ENCODE data around the gene RGS6.

RGS6 gene

DNA sequence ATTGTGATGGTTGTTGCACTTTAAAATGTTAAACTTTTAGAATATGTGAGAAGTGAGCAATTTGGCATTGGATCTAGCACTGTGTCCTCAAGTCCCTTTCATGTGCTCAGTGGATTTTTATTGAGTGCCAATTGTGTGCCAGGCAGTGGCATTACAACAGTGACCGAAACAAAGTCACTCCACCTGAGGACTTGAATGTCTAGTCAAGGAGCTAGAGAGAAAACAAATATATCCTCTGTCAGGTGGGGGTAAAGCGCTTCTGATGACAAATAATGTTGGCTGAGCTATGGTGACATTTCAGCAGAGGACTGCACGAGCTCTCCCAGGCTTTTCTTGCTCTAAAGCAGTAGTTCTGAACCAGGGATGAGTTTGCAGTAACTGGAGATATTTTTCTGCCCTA lies 240.4 kb downstream of the RGS6 start:
- H3K27ac ChIP-seq (ENCODE audit: low read length) = no peak overlapping the region
- no peaks in the 10 kb centered on the region for H3K9me3 ChIP-seq (ENCODE audit: control insufficient read depth, low read depth, low read length)
- H3K36me3 ChIP-seq (ENCODE audit: control insufficient read depth, low read depth, low read length) = no peaks in the 10 kb centered on the region
- no peak overlapping the region for H3K9ac ChIP-seq (ENCODE audit: low read length)
- peaks cover 4% of the 10 kb centered on the region for H3K4me1 ChIP-seq (ENCODE audit: control insufficient read depth, low read depth, low read length)
- H3K27me3 ChIP-seq (ENCODE audit: control insufficient read depth, insufficient read depth, low read length) = no peaks in the 10 kb centered on the region
- H3K4me3 ChIP-seq (ENCODE audit: low read length) = no peak overlapping the region

- Histone ChIP-seq H3K9me3 (ENCODE audit: control insufficient read depth, low read depth, low read length) (no peaks in the 10 kb centered on the region), H3K27ac (ENCODE audit: low read length) (no peak overlapping the region), H3K9ac (ENCODE audit: low read length) (no peak overlapping the region), H3K4me1 (ENCODE audit: control insufficient read depth, low read depth, low read length) (peaks cover 4% of the 10 kb centered on the region), H3K36me3 (ENCODE audit: control insufficient read depth, low read depth, low read length) (no peaks in the 10 kb centered on the region), H3K4me3 (ENCODE audit: low read length) (no peak overlapping the region), H3K27me3 (ENCODE audit: control insufficient read depth, insufficient read depth, low read length) (no peaks in the 10 kb centered on the region)
Observed at GRCh38 chr14:72173038-72173720, 240.9 kb downstream of the RGS6 start.

DNA sequence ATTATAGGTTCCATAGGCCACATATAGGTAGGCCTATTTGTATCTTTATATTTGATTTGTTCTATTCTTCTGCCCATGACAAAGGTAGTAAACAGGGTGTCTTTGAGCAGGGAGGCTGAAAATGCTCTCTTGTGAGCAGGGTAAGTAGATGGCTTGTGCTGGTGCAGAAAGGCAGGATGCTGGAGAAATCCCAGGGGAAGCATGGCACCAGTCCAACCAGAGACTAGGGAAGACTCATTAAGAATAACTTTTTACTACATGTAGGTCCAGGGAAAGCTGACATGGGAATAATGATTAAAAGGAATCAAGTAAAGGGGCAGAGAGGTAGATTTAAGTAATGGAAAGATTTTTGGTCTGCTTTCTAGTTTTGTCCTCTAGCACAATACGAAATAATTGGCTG lies 245.0 kb downstream of the RGS6 start:
- Histone ChIP-seq H3K36me3 (ENCODE audit: control insufficient read depth, low read depth, low read length) (no peaks in the 10 kb centered on the region), H3K4me1 (ENCODE audit: control insufficient read depth, low read depth, low read length) (peaks cover 15% of the 10 kb centered on the region), H3K4me3 (ENCODE audit: low read length) (no peak overlapping the region), H3K27me3 (ENCODE audit: control insufficient read depth, insufficient read depth, low read length) (no peaks in the 10 kb centered on the region), H3K9me3 (ENCODE audit: control insufficient read depth, low read depth, low read length) (no peaks in the 10 kb centered on the region), H3K9ac (ENCODE audit: low read length) (no peak overlapping the region), H3K27ac (ENCODE audit: low read length) (no peak overlapping the region)

DNA sequence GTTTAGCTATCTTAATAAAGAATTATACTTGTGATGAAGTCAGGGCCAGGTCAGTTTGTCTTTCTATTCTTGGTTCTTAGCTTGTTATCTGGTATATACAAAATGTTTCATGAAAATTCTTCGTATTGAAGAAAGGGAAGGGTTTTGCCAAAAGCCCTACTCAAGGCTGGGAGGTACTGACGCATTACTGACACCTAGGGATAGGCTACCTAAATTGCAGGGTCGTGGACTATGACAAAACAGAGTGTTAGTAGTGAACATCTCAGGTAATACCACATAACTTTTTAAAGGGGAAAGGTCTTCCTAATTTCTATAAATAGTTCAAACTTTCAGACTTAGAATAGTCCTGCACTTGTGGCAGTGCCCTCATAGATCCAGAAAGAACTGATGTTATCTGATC lies 246.3 kb downstream of the RGS6 start:
- Histone ChIP-seq H3K9me3 (ENCODE audit: control insufficient read depth, low read depth, low read length) (no peaks in the 10 kb centered on the region), H3K36me3 (ENCODE audit: control insufficient read depth, low read depth, low read length) (no peaks in the 10 kb centered on the region), H3K9ac (ENCODE audit: low read length) (no peak overlapping the region), H3K27me3 (ENCODE audit: control insufficient read depth, insufficient read depth, low read length) (no peaks in the 10 kb centered on the region), H3K27ac (ENCODE audit: low read length) (no peak overlapping the region), H3K4me1 (ENCODE audit: control insufficient read depth, low read depth, low read length) (peaks cover 15% of the 10 kb centered on the region), H3K4me3 (ENCODE audit: low read length) (no peak overlapping the region)

GRCh38 chr14:72182708-72183432 lies 250.6 kb downstream of the RGS6 start:
- no peaks in the 10 kb centered on the region for H3K27me3 ChIP-seq (ENCODE audit: control insufficient read depth, insufficient read depth, low read length)
- H3K36me3 ChIP-seq (ENCODE audit: control insufficient read depth, low read depth, low read length) = no peaks in the 10 kb centered on the region
- H3K27ac ChIP-seq (ENCODE audit: low read length) = no peak overlapping the region
- no peak overlapping the region for H3K9ac ChIP-seq (ENCODE audit: low read length)
- H3K9me3 ChIP-seq (ENCODE audit: control insufficient read depth, low read depth, low read length) = no peaks in the 10 kb centered on the region
- H3K4me3 ChIP-seq (ENCODE audit: low read length) = no peak overlapping the region
- H3K4me1 ChIP-seq (ENCODE audit: control insufficient read depth, low read depth, low read length) = peaks cover 15% of the 10 kb centered on the region

DNA sequence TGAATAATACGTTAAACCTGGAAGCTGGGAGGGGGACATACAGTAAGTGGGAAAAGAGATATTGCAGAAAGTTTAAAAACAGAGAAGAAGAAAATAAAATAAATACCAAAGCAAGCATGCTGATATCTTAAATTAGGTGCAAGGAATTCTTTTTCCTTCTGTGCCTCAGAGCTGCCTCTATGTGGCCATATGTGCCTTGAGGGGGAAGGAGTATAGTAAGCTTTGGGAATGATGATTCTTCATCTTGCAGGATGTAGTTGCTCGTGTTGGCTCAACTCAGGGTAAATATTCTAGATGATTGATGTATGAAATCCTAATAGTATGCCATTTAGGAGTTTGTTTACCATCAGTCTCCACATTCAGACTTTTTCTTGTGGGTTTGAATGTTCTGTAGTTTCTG lies 251.4 kb downstream of the RGS6 start:
- Histone ChIP-seq H3K27me3 (ENCODE audit: control insufficient read depth, insufficient read depth, low read length) (no peaks in the 10 kb centered on the region), H3K4me3 (ENCODE audit: low read length) (no peak overlapping the region), H3K9ac (ENCODE audit: low read length) (no peak overlapping the region), H3K27ac (ENCODE audit: low read length) (no peak overlapping the region), H3K9me3 (ENCODE audit: control insufficient read depth, low read depth, low read length) (no peaks in the 10 kb centered on the region), H3K4me1 (ENCODE audit: control insufficient read depth, low read depth, low read length) (peaks cover 15% of the 10 kb centered on the region), H3K36me3 (ENCODE audit: control insufficient read depth, low read depth, low read length) (no peaks in the 10 kb centered on the region)

DNA sequence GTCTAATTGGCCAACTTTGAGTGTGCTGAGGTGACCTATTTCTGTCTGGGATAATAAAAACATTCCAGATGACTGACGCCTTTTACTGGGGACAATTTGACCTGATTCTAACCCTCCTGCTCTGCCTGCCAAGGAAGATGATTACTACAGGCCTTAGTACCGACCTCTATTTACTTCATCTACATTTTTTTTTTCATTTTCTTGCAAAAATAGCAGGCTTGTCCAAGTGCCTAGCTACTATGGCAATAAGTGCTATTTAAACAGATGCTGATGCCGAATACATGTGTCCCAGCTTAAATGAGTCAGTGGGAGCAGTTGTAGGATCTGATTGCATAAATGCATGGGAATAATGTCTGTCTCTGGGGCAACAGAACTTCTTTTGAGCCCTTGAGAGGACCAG lies 254.3 kb downstream of the RGS6 start:
- no peaks in the 10 kb centered on the region for H3K36me3 ChIP-seq (ENCODE audit: control insufficient read depth, low read depth, low read length)
- H3K27me3 ChIP-seq (ENCODE audit: control insufficient read depth, insufficient read depth, low read length) = no peaks in the 10 kb centered on the region
- no peak overlapping the region for H3K27ac ChIP-seq (ENCODE audit: low read length)
- no peaks in the 10 kb centered on the region for H3K9me3 ChIP-seq (ENCODE audit: control insufficient read depth, low read depth, low read length)
- no peak overlapping the region for H3K9ac ChIP-seq (ENCODE audit: low read length)
- no peaks in the 10 kb centered on the region for H3K4me1 ChIP-seq (ENCODE audit: control insufficient read depth, low read depth, low read length)
- no peak overlapping the region for H3K4me3 ChIP-seq (ENCODE audit: low read length)

DNA sequence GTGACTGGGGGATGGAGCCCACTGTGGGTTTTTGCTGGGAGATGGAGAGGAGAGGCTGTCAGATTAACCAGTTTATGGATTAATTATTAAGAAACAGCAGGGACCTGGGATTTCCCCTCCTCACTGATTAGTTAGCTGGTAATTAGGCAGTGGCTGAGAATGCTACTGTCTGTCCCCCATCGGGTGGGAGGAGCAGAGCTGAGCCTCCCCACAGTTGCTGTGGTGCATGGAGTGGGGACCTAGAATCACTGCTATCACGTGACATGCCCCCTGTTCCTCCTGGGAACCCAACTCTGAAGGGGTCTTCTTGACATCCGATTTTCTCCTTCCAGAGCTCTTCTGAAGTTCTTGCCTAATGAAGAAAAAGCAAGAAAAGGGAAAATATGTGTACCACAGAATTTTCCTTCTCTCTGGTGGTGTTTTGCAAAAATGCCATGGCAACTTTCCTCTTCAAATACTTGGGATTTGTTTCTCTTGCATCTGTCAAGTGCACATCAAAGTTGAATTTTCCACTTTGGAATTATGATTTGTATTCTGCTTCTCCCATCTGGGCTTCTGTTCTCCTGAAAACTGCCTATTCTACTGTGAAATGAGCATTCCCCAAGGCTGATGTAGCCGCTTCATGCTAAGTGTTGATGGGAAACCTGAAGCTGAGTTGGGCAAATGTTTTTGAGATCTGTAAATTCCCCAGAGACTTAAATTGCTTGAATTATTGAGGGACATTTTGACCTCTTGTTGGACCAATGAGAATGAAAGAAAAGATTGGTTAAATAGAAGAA lies 264.2 kb downstream of the RGS6 start:
- Histone ChIP-seq H3K27ac (ENCODE audit: low read length) (no peak overlapping the region), H3K27me3 (ENCODE audit: control insufficient read depth, insufficient read depth, low read length) (no peaks in the 10 kb centered on the region), H3K9me3 (ENCODE audit: control insufficient read depth, low read depth, low read length) (no peaks in the 10 kb centered on the region), H3K9ac (ENCODE audit: low read length) (no peak overlapping the region), H3K4me3 (ENCODE audit: low read length) (no peak overlapping the region), H3K36me3 (ENCODE audit: control insufficient read depth, low read depth, low read length) (no peaks in the 10 kb centered on the region), H3K4me1 (ENCODE audit: control insufficient read depth, low read depth, low read length) (no peaks in the 10 kb centered on the region)

DNA sequence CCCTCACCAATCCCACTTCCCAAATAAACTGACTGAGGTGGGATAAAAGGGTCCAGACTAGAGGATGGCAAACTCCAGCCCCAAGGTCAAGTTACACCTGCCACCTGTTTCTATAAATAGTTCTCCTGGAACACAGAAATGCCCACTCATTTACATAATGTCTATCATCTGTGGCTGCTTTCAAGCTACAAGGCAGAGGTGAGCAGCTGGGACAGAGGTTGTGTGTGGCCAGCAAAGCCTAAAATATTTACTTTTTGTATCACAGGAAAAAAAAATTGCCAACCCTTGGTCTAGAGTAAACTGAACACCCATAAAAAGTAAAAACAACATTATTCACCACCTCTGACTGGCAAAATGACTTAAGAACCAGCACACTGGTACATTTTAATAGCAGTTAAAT lies 269.4 kb downstream of the RGS6 start:
- Histone ChIP-seq H3K4me1 (ENCODE audit: control insufficient read depth, low read depth, low read length) (no peaks in the 10 kb centered on the region), H3K9me3 (ENCODE audit: control insufficient read depth, low read depth, low read length) (no peaks in the 10 kb centered on the region), H3K36me3 (ENCODE audit: control insufficient read depth, low read depth, low read length) (no peaks in the 10 kb centered on the region), H3K9ac (ENCODE audit: low read length) (no peak overlapping the region), H3K27me3 (ENCODE audit: control insufficient read depth, insufficient read depth, low read length) (no peaks in the 10 kb centered on the region), H3K27ac (ENCODE audit: low read length) (no peak overlapping the region), H3K4me3 (ENCODE audit: low read length) (no peak overlapping the region)

DNA sequence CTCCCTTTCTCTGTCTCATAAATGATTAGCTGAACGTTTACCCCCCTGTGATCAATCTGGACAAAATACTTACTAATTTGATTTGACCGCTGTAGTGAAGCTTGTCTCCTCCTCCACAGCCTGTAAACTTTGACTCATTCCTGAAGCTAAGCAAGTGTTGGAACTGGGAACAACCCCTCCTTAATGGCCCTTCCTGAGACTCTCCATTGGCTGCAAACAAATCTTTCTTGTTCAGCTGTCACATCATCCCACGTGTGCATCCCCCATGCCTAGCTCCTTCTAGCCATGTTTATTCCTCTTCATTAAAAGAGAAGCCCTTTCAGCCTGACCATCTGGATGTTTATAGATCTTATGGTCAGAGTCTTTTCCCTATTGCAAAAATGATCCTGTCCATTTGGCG lies 281.2 kb downstream of the RGS6 start:
- H3K4me1 ChIP-seq (ENCODE audit: control insufficient read depth, low read depth, low read length) = no peaks in the 10 kb centered on the region
- H3K4me3 ChIP-seq (ENCODE audit: low read length) = no peak overlapping the region
- no peaks in the 10 kb centered on the region for H3K27me3 ChIP-seq (ENCODE audit: control insufficient read depth, insufficient read depth, low read length)
- H3K27ac ChIP-seq (ENCODE audit: low read length) = no peak overlapping the region
- no peaks in the 10 kb centered on the region for H3K36me3 ChIP-seq (ENCODE audit: control insufficient read depth, low read depth, low read length)
- H3K9ac ChIP-seq (ENCODE audit: low read length) = no peak overlapping the region
- H3K9me3 ChIP-seq (ENCODE audit: control insufficient read depth, low read depth, low read length) = no peaks in the 10 kb centered on the region

DNA sequence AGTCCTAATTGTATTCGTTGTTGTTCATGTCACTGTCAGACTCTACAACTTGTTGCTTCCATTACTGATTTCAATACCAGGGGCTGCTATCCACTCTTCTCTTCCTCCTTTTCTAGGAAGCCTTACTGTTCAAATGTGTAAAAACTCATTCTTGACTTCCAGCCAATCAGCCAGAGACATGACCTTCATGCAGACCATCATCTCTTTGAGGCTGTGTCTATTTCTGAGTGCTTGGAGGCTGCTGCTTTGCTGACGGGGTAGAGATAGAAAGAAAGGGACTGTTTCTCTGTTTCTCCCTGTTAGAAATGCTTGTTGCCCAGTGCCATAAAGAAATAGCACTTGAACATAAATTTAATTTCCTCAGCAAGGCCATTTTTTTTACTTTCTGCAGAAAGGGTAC lies 282.9 kb downstream of the RGS6 start:
- no peak overlapping the region for H3K27ac ChIP-seq (ENCODE audit: low read length)
- H3K36me3 ChIP-seq (ENCODE audit: control insufficient read depth, low read depth, low read length) = no peaks in the 10 kb centered on the region
- no peaks in the 10 kb centered on the region for H3K27me3 ChIP-seq (ENCODE audit: control insufficient read depth, insufficient read depth, low read length)
- peaks cover 3% of the 10 kb centered on the region for H3K9me3 ChIP-seq (ENCODE audit: control insufficient read depth, low read depth, low read length)
- H3K4me1 ChIP-seq (ENCODE audit: control insufficient read depth, low read depth, low read length) = no peaks in the 10 kb centered on the region
- no peak overlapping the region for H3K9ac ChIP-seq (ENCODE audit: low read length)
- H3K4me3 ChIP-seq (ENCODE audit: low read length) = no peak overlapping the region
